Thyroid gland (tissue), 4 donors: ENCODE measurements around the gene HDAC9.

Experiments used
- POLR2A ChIP-seq, 2 donors: fragments of 450-650 bp; IDR thresholded peaks; one replicate each; pipeline ENCODE4 v1.6.1; 2017; ENCODE audit warnings: antibody characterized with exemption in 2 of 2, mild to moderate bottlenecking in 2 of 2, moderate library complexity in 1 of 2
- TF ChIP-seq, protein P1 (sequence below), 6 experiments: fragments of 200-600 bp in 3 of 6; fragments of 450-650 bp in 3 of 6; sonication (generic) in 3 of 6; IDR thresholded peaks; one replicate each; pipeline ENCODE4 v1.5.1; 2016 to 2019; ENCODE audit warnings: antibody characterized with exemption in 6 of 6, mild to moderate bottlenecking in 2 of 6, inconsistent platforms in 1 of 6, moderate library complexity in 1 of 6

DNA sequence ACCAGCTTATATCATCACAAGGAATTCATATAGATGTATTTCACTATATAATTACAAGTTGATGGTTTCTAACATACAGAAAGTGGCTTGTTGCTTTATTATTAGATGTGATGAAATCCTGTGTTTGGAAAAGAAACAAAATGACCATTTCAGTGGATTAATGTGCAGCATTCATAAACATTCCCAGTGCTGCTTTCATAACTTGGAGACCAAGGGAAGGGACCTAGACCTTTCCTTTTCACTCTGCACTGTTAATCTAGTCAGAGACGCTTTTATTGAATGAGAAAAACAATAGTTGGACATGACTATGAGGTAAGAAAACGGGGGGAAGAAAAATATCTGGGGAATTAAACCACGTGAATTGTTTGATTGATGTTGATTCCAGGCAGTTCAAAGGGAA lies 160.0 kb downstream of the HDAC9 start:
- no peak for TF ChIP-seq POLR2A (IDR thresholded peaks at IDR 0.05)
- TF ChIP-seq, protein P1, sequence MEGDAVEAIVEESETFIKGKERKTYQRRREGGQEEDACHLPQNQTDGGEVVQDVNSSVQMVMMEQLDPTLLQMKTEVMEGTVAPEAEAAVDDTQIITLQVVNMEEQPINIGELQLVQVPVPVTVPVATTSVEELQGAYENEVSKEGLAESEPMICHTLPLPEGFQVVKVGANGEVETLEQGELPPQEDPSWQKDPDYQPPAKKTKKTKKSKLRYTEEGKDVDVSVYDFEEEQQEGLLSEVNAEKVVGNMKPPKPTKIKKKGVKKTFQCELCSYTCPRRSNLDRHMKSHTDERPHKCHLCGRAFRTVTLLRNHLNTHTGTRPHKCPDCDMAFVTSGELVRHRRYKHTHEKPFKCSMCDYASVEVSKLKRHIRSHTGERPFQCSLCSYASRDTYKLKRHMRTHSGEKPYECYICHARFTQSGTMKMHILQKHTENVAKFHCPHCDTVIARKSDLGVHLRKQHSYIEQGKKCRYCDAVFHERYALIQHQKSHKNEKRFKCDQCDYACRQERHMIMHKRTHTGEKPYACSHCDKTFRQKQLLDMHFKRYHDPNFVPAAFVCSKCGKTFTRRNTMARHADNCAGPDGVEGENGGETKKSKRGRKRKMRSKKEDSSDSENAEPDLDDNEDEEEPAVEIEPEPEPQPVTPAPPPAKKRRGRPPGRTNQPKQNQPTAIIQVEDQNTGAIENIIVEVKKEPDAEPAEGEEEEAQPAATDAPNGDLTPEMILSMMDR (IDR thresholded peaks at IDR 0.05) = no peak
